WI38 (cell line): ENCODE data around the gene C11orf98.

ENCODE experiments used
- H3K4me3 ChIP-seq: 2 replicates; pipeline ENCODE4 v1.5.1; 2011; ENCODE audit warnings: low read depth, mild to moderate bottlenecking, control low read depth, low read length
- CTCF ChIP-seq: IDR thresholded peaks from 2 replicates; pipeline ENCODE4 v1.5.1; 2012; ENCODE audit warnings: low read depth, mild to moderate bottlenecking, control low read depth, low read length

C11orf98 gene

GRCh38 chr11:62648185-62648966, 16.6 kb downstream of the C11orf98 start:
- no peak overlapping the region for H3K4me3 ChIP-seq
- TF ChIP-seq CTCF, result no peak

- no peak for TF ChIP-seq CTCF
- no peak overlapping the region for H3K4me3 ChIP-seq
These were observed 17.4 kb downstream of the C11orf98 start for GRCh38 chr11:62647609-62648005.

GRCh38 chr11:62646825-62647608, 18.0 kb downstream of the C11orf98 start:
- TF ChIP-seq CTCF, result no peak
- H3K4me3 ChIP-seq, result no peak overlapping the region

GRCh38 chr11:62645946-62646824, 18.8 kb downstream of the C11orf98 start, which contains the start of gene GANAB:
TSS of gene GANAB (minus strand) at chr11:62646613. CDS start at chr11:62646599, 14 bp downstream.
- H3K4me3 ChIP-seq, result peak within 1 kb of the TSS; percentile 96
- TF ChIP-seq CTCF, result no peak

- no peak for TF ChIP-seq CTCF
- H3K4me3 ChIP-seq, result peak overlapping the region; percentile 96
These were observed 19.4 kb downstream of the C11orf98 start for GRCh38 chr11:62645671-62645945.

GRCh38 chr11:62644220-62644619, 20.8 kb downstream of the C11orf98 start:
- no peak for TF ChIP-seq CTCF
- no peak overlapping the region for H3K4me3 ChIP-seq
